ENCODE results near the gene PRKG2. TPM values are rescaled to one million over a fixed set of nuclear protein-coding genes. Genes with fewer than 3 reads are reported as not detected.

The PRKG2 gene, protein sequence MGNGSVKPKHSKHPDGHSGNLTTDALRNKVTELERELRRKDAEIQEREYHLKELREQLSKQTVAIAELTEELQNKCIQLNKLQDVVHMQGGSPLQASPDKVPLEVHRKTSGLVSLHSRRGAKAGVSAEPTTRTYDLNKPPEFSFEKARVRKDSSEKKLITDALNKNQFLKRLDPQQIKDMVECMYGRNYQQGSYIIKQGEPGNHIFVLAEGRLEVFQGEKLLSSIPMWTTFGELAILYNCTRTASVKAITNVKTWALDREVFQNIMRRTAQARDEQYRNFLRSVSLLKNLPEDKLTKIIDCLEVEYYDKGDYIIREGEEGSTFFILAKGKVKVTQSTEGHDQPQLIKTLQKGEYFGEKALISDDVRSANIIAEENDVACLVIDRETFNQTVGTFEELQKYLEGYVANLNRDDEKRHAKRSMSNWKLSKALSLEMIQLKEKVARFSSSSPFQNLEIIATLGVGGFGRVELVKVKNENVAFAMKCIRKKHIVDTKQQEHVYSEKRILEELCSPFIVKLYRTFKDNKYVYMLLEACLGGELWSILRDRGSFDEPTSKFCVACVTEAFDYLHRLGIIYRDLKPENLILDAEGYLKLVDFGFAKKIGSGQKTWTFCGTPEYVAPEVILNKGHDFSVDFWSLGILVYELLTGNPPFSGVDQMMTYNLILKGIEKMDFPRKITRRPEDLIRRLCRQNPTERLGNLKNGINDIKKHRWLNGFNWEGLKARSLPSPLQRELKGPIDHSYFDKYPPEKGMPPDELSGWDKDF
- total RNA-seq (2022; extraction: Qiagen RNA extraction; ENCODE audit: low read depth) = 0.56 to 1.2 TPM (median 0.71 TPM) in 5 replicates

DNA sequence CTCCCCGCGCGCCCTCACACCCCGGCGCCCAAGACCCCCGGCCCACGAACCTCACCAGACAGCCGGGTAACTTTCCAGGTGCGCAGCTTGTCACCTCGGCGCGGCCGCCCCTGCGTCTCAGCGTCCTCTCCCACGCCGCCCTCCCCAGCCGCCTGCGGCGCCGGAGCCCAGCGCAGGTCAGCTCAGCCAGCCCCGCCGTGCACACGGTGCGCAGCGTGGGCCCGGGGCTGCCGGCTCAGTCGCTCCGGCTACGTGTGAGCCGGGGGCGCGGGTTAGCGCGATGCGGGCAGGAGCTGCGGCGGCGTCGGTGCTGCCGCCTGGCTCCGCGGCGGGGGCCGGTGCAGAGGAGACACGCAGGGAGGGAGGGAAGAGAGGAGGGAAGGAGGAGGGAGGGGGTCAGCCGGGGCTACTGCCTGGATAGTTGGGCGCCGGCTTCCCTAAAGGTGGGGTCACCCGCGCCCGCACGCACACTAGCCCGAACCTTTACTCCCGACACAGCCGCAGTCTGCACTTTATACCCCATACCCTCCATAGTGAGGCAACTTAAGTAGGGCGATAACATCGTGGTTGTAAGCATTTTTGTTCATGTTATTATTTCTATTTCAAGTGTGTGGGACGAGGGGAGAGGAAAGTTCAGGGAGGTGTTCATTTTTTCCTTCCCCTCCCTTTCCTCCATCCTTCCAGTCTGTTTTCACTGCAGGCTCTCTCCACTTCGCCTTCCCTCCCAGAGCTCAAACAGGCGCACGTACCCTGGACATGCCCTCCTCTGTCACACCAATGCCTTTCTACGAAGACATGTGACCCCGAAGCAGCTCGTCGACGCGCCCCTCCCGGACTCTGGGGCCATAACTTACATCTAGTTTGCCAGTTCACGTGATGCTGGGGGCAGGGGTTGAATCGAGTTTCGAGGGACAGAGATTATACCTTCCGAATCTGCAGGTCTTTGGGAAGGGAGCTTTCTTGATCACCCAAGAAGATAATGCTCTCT is at the start of gene PRKG2:
Gene PRKG2 (minus strand): TSS at position 342 of the 988 bp plus-strand sequence. CDS start 10,175 bp downstream, outside the sequence.

Other genes with a start within 250 kb of the PRKG2 start
- gene BMP3, start 184.5 kb downstream of the PRKG2 start, total RNA-seq (2022; extraction: Qiagen RNA extraction; ENCODE audit: low read depth) = not detected in 5 replicates